HepG2 (cell line): ENCODE data around the gene N4BP2. TPM values are rescaled to one million over a fixed set of nuclear protein-coding genes. Genes with fewer than 3 reads are reported as not detected.

Experiments
- ATAC-seq: fragments of 200-7000 bp; cut with Tn5 transposase; 3 replicates; pipeline ENCODE4 v1.9.1; 2020; ENCODE audit warnings: mild to moderate bottlenecking, moderate library complexity
- BruUV-seq: library from RNA; stranded (reverse); fragments of 400-500 nt; replicated peaks from 2 replicates; lab custom pipeline; 2021; lab: Mats Ljungman, UMichigan
- CTCF ChIA-PET: fragments of 300-600 bp; formaldehyde crosslinking; extraction: SDS; loops from one replicate; lab custom pipeline; 2021; ENCODE audit warnings: low total read pairs, inconsistent platforms, low intra/inter-chr PET ratio; lab: Yijun Ruan, JAX
- POLR2A ChIA-PET: fragments of 350-600 bp; sonication (Branson Sonifier 250); formaldehyde crosslinking; loops from one replicate; lab custom pipeline; 2020; ENCODE audit warnings: antibody characterized with exemption, inconsistent platforms; lab: Yijun Ruan, JAX
- DNase-seq: peaks from one replicate; pipeline ENCODE4 v3.0.0-alpha.2; 2015; ENCODE audit warnings: low spot score
- FAIRE-seq: peaks from 3 replicates; lab custom pipeline; 2011; peaks lifted over from hg19 to GRCh38; lab: Jason Lieb, UNC
- H2AFZ ChIP-seq: one replicate; pipeline ENCODE4 v1.6.1; 2011; ENCODE audit warnings: low read length, inconsistent platforms
- H3K27ac ChIP-seq: fragments of 300-600 bp; 3 replicates; pipeline ENCODE4 v1.8.0; 2011; ENCODE audit warnings: mixed run types, mild to moderate bottlenecking, mixed read lengths, low read length, inconsistent platforms; ENCODE audit not compliant: insufficient read depth; ENCODE audit errors: extremely low read length
- H3K27me3 ChIP-seq, 2 experiments: fragments of 200-600 bp in 1 of 2; 2 replicates in 1 of 2; 3 replicates in 1 of 2; pipeline versions ENCODE4 v1.6.0 to v1.8.0; 2011; ENCODE audit warnings: low read length in 2 of 2, mild to moderate bottlenecking in 2 of 2, moderate library complexity in 2 of 2, inconsistent platforms in 1 of 2; ENCODE audit not compliant: insufficient read depth in 2 of 2, control insufficient read depth in 1 of 2
- H3K36me3 ChIP-seq, 2 experiments: fragments of 200-600 bp in 1 of 2; replicated peaks in 1 of 2; 2 replicates in 1 of 2; 3 replicates in 1 of 2; pipeline versions ENCODE4 v1.5.1 to v1.8.0; 2011; ENCODE audit warnings: low read length in 2 of 2, inconsistent platforms in 1 of 2; ENCODE audit not compliant: insufficient read depth in 2 of 2, control insufficient read depth in 1 of 2
- H3K4me1 ChIP-seq: 2 replicates; pipeline ENCODE4 v1.5.1; 2012; ENCODE audit warnings: low read length, inconsistent platforms; ENCODE audit not compliant: insufficient read depth
- H3K4me2 ChIP-seq: 2 replicates; pipeline ENCODE4 v1.6.0; 2011; ENCODE audit warnings: low read depth, low read length, inconsistent platforms
- H3K4me3 ChIP-seq, 3 experiments: fragments of 200-600 bp in 1 of 3; sonication (generic), shearing (Covaris generic) in 1 of 3; replicated peaks in 1 of 3; 2 replicates each; pipeline ENCODE4 v1.5.1; 2011 to 2016; ENCODE audit warnings: low read length in 3 of 3, inconsistent platforms in 2 of 3, low read depth in 2 of 3, mild to moderate bottlenecking in 2 of 3, control low read depth in 1 of 3, mixed read lengths in 1 of 3; ENCODE audit not compliant: insufficient read depth in 1 of 3
- H3K79me2 ChIP-seq: one replicate; pipeline ENCODE4 v1.6.1; 2011; ENCODE audit warnings: low read length, inconsistent platforms; ENCODE audit not compliant: insufficient read depth
- H3K9ac ChIP-seq: 2 replicates; pipeline ENCODE4 v1.6.0; 2011; ENCODE audit warnings: mild to moderate bottlenecking, low read depth, low read length, inconsistent platforms; ENCODE audit not compliant: insufficient read depth
- H3K9me3 ChIP-seq: 2 replicates; pipeline ENCODE4 v1.5.1; 2012; ENCODE audit warnings: mild to moderate bottlenecking, low read length
- H4K20me1 ChIP-seq: 2 replicates; pipeline ENCODE4 v1.6.0; 2011; ENCODE audit warnings: inconsistent platforms, mild to moderate bottlenecking, low read length, moderate library complexity; ENCODE audit not compliant: insufficient read depth
- POLR2AphosphoS5 ChIP-seq: IDR thresholded peaks from 2 replicates; pipeline ENCODE4 v1.6.1; 2012; ENCODE audit warnings: low read depth, low read length
- SRSF1 ChIP-seq: fragments of 200-400 bp; formaldehyde crosslinking; optimal IDR thresholded peaks from 2 replicates; pipeline ENCODE3; 2017; ENCODE audit warnings: mild to moderate bottlenecking, low read depth, low read length, moderate library complexity
- ZFAT ChIP-seq: sonication (generic); formaldehyde crosslinking; conservative IDR thresholded peaks from 2 replicates; pipeline ENCODE4 v1.8.1; 2023; ENCODE audit warnings: missing genetic modification reagents, inconsistent platforms
- ZNF317 ChIP-seq: sonication (generic); formaldehyde crosslinking; IDR thresholded peaks from 2 replicates; pipeline ENCODE4 v1.5.0; 2020; ENCODE audit warnings: mild to moderate bottlenecking, missing genetic modification reagents
- ZNF354B ChIP-seq: sonication (generic); formaldehyde crosslinking; IDR thresholded peaks from 2 replicates; pipeline ENCODE4 v1.8.0; 2022; ENCODE audit warnings: mild to moderate bottlenecking, missing genetic modification reagents
- ZNF83 ChIP-seq: sonication (generic); formaldehyde crosslinking; IDR thresholded peaks from 2 replicates; pipeline ENCODE4 v1.4.0; 2020; ENCODE audit warnings: missing genetic modification reagents, mild to moderate bottlenecking, borderline replicate concordance
- WGBS: methylation state at CpG from one replicate; pipeline ENCODE4 v1.1.6; 2017; ENCODE audit warnings: low lambda C conversion rate; 5-methylcytosine and 5-hydroxymethylcytosine counted together
- in situ Hi-C: cut with HindIII; loops from 2 replicates; pipeline ENCODE4 v1.10.0; 2017; ENCODE audit warnings: low pct_unique_long_range_greater_than_20kb; ENCODE audit not compliant: extremely low pct_ligation_motif_present
- intact Hi-C: fragments of 100-400 bp; cut with micrococcal nuclease; formaldehyde crosslinking; loops from one replicate; pipeline ENCODE4 v1.10.0; 2022; ENCODE audit not compliant: unreplicated experiment
- polyA plus RNA-seq, 8 experiments: library from polyadenylated mRNA; depleted of rRNA in 3 of 8; stranded (reverse) in 7 of 8; unstranded in 1 of 8; fragments of >200 nt; fragmentation: Illumina TruSeq in 4 of 8; extraction: Trizol in 4 of 8; gene quantifications; 2 replicates each; pipeline versions ENCODE4 v1.2.1 to v1.2.3, GENCODE V29; 2011 to 2016; ENCODE audit warnings: low read depth in 4 of 8, missing spikeins in 1 of 8, mixed read lengths in 1 of 8; ENCODE audit not compliant: insufficient read depth in 1 of 8
- total RNA-seq, 5 experiments: library from RNA; depleted of rRNA; stranded (reverse); fragments of >200 nt; fragmentation: Illumina TruSeq; extraction: Trizol; gene quantifications; 2 replicates each; pipeline ENCODE4 v1.2.3, GENCODE V29; 2016; ENCODE audit warnings: low read depth in 1 of 5
- TF ChIP-seq, protein P1 (sequence below): IDR thresholded peaks from 2 replicates; pipeline ENCODE4 v1.6.1; 2016; ENCODE audit warnings: mild to moderate bottlenecking
- TF ChIP-seq, protein P2 (sequence below): sonication (generic); formaldehyde crosslinking; IDR thresholded peaks from 2 replicates; pipeline ENCODE4 v1.5.1; 2020; ENCODE audit warnings: missing genetic modification reagents, mild to moderate bottlenecking, borderline replicate concordance
- TF ChIP-seq, protein P3 (sequence below): sonication (generic); formaldehyde crosslinking; conservative IDR thresholded peaks from 2 replicates; pipeline ENCODE4 v1.8.0; 2022; ENCODE audit warnings: low read depth, missing genetic modification reagents
- TF ChIP-seq, protein P4 (sequence below): sonication (generic); formaldehyde crosslinking; IDR thresholded peaks from 2 replicates; pipeline ENCODE4 v1.4.0; 2020; ENCODE audit warnings: missing genetic modification reagents

Gene N4BP2
- total and polyA plus RNA-seq, 2 of the 13 experiments (the other 11 are each of a cell fraction or from before 2014, with no cell fraction given): 5.6 to 12.9 TPM

DNA sequence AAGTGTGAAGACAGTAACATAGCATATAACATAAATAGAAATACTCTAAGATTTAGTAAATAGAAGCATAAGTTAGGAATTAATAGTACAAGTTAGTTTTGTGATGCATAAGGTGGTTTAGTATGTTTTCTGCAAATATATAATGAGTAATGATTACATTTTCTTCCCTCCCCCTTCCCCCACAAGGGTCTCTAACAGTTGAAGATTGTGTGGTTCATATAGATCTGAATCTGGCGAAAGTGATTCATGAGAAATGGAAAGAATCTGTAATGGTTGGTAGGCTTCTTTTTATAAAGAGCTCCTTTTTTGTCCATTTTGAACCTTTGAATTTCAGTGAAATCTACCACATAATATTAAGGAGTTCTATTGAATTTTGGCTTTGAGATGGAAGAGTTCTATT is 66.3 kb downstream of the N4BP2 start:
- no peak for DNase-seq
- 100% methylated on average over 1 of the region's 1 CpG for WGBS
- Histone ChIP-seq H2AFZ (no peak overlapping the region), H3K79me2 (no peaks in the 10 kb centered on the region), H3K4me3 (no peak overlapping the region), H3K9me3 (no peaks in the 10 kb centered on the region), H3K27ac (no peak overlapping the region), H3K4me2 (no peak overlapping the region), H3K27me3 (no peaks in the 10 kb centered on the region), H3K4me1 (no peaks in the 10 kb centered on the region), H3K9ac (no peak overlapping the region), H4K20me1 (no peaks in the 10 kb centered on the region), H3K36me3 (peaks cover 5 to 7% of the 10 kb centered on the region in 2 experiments)
- ChIA-PET CTCF (no interaction called here), POLR2A (no interaction called here)
- TF ChIP-seq ZFAT (CRISPR knock-in tag): no peak
- TF ChIP-seq, protein P1, sequence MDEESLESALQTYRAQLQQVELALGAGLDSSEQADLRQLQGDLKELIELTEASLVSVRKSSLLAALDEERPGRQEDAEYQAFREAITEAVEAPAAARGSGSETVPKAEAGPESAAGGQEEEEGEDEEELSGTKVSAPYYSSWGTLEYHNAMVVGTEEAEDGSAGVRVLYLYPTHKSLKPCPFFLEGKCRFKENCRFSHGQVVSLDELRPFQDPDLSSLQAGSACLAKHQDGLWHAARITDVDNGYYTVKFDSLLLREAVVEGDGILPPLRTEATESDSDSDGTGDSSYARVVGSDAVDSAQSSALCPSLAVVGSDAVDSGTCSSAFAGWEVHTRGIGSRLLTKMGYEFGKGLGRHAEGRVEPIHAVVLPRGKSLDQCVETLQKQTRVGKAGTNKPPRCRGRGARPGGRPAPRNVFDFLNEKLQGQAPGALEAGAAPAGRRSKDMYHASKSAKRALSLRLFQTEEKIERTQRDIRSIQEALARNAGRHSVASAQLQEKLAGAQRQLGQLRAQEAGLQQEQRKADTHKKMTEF (CRISPR knock-in tag): no peak
- TF ChIP-seq ZNF317 (CRISPR knock-in tag): no peak
- TF ChIP-seq SRSF1: no peak
- TF ChIP-seq POLR2AphosphoS5: no peak
- TF ChIP-seq, protein P2, sequence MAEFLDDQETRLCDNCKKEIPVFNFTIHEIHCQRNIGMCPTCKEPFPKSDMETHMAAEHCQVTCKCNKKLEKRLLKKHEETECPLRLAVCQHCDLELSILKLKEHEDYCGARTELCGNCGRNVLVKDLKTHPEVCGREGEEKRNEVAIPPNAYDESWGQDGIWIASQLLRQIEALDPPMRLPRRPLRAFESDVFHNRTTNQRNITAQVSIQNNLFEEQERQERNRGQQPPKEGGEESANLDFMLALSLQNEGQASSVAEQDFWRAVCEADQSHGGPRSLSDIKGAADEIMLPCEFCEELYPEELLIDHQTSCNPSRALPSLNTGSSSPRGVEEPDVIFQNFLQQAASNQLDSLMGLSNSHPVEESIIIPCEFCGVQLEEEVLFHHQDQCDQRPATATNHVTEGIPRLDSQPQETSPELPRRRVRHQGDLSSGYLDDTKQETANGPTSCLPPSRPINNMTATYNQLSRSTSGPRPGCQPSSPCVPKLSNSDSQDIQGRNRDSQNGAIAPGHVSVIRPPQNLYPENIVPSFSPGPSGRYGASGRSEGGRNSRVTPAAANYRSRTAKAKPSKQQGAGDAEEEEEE (CRISPR knock-in tag): no peak
- TF ChIP-seq, protein P3, sequence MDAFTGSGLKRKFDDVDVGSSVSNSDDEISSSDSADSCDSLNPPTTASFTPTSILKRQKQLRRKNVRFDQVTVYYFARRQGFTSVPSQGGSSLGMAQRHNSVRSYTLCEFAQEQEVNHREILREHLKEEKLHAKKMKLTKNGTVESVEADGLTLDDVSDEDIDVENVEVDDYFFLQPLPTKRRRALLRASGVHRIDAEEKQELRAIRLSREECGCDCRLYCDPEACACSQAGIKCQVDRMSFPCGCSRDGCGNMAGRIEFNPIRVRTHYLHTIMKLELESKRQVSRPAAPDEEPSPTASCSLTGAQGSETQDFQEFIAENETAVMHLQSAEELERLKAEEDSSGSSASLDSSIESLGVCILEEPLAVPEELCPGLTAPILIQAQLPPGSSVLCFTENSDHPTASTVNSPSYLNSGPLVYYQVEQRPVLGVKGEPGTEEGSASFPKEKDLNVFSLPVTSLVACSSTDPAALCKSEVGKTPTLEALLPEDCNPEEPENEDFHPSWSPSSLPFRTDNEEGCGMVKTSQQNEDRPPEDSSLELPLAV (CRISPR knock-in tag): no peak
- TF ChIP-seq, protein P4, sequence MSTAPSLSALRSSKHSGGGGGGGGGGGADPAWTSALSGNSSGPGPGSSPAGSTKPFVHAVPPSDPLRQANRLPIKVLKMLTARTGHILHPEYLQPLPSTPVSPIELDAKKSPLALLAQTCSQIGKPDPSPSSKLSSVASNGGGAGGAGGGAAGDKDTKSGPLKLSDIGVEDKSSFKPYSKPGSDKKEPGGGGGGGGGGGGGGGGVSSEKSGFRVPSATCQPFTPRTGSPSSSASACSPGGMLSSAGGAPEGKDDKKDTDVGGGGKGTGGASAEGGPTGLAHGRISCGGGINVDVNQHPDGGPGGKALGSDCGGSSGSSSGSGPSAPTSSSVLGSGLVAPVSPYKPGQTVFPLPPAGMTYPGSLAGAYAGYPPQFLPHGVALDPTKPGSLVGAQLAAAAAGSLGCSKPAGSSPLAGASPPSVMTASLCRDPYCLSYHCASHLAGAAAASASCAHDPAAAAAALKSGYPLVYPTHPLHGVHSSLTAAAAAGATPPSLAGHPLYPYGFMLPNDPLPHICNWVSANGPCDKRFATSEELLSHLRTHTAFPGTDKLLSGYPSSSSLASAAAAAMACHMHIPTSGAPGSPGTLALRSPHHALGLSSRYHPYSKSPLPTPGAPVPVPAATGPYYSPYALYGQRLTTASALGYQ (CRISPR knock-in tag): no peak
- no peak for TF ChIP-seq ZNF354B (CRISPR knock-in tag)
- TF ChIP-seq ZNF83 (CRISPR knock-in tag): no peak
- FAIRE-seq: no peak
- no peak for ATAC-seq
- intact Hi-C loops (no loop called here), in situ Hi-C loops (no loop called here)
- no TSS peak for BruUV-seq
